Hepatic stellate cell (primary cell): ENCODE results near the gene RTKN.

Experiments used
- DNase-seq: peaks from one replicate; pipeline ENCODE4 v3.0.0; 2011; ENCODE audit warnings: low spot score

Gene RTKN

GRCh38 chr2:74417197-74417596 lies 24.5 kb downstream of the RTKN start:
- no peak for DNase-seq

GRCh38 chr2:74416778-74417177 lies 25.0 kb downstream of the RTKN start:
- no peak for DNase-seq

GRCh38 chr2:74415762-74416395 lies 25.9 kb downstream of the RTKN start:
- no peak for DNase-seq

DNA sequence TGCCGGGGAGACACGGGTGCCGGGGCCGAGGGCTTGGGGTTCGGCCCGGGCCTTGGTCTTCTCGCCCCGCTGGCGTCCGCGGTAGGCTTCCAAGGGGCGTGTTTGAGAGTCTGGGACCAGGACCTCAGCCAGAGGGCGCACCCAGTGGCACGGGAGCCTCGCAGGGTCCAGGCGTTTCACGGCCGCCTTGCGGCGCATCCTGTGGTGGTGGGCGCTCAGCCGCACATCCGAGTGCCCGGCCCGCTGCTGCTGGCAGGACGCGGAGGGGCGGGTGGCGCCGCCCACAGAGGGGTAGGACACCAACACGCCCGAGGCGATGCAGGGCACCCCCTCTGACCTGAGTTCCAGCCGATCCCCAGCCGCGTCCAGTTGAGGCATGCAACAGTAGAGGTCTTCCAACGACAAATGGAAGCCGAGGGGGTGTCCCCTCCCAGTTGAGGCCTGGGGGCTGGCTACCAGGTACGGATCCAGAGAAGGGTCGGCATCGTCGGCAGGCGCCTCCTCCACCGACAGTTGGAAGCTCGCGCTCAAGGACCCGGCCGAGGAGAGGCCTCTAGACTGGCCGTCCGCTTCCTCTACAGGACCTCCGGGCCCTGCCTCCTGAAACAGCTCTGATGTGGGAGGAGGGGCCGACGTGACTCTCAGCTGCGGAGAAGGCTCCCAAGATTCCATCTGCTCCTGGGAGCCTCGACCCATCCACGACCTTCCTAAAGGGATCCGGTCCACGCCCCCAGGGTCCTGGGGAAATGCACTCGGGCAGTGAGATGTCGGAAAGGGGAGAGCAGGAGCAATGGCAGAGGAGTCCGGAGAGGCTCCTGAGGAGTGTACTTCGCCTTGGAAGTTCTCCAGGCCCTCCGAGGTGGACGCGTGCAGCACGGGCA lies 26.6 kb downstream of the RTKN start:
- DNase-seq, result no peak

GRCh38 chr2:74414441-74414840 lies 27.3 kb downstream of the RTKN start:
- no peak for DNase-seq

GRCh38 chr2:74413001-74413698 lies 28.6 kb downstream of the RTKN start:
- DNase-seq, result no peak

DNA sequence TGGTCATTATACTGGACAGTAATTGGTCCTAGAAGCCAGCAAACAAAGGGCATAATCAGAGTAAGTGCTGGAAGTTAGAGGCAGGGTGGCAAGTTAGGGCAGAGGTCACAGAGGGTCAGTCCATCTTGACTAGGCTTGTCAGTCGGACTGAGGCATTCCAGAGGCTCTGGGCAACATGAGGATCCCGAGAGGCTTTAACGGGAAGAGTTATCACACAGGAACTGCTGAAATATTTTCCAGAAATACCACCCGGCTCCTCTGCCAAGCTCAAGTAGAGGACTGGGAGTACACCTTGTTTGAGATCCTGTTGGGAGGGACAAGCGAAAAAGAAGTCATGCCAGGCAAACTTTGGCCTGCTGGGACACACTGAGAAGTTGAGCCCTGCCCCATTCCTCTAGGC lies 34.1 kb downstream of the RTKN start:
- no peak for DNase-seq

DNA sequence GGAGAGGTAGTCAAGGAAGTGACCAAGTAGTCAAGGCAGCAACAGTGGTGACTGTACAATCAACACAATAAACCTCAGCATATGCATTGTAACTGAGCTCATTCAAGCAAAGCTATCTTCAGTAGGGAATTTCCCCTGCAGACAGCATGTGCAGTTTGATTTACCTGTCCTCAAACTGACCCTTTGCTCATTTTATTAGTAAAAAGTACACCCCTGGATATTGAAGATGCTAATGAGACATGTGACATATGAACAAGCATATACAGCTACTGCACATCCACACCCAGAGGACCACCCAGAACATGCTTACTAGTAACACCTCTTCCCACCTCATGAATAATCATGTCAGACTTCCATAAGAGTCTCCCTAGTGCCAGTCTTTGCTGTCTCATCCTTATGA lies 35.7 kb downstream of the RTKN start:
- DNase-seq, result no peak

- DNase-seq, result no peak
These were observed 39.8 kb downstream of the RTKN start for GRCh38 chr2:74401891-74402290.

GRCh38 chr2:74399785-74400184 lies 42.0 kb downstream of the RTKN start:
- DNase-seq, result no peak

DNA sequence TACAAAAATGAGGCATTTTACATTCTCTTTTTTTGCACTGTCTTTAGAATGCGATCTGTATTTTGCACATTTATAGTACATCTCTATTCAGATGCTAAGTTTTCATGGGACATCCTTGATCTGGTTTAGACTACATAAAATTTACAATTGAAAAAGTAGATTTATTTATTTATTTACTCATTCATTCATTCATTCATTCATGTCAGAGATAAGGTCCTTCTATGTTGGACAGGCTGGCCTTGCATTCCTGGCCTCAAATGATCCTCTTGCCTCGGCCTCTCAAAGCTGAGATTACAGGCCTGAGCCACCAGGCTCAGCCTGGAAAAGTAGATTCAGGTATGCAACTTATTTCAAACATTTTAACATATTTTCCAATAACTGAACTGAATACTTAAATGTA lies 45.6 kb downstream of the RTKN start:
- DNase-seq, result no peak

DNA sequence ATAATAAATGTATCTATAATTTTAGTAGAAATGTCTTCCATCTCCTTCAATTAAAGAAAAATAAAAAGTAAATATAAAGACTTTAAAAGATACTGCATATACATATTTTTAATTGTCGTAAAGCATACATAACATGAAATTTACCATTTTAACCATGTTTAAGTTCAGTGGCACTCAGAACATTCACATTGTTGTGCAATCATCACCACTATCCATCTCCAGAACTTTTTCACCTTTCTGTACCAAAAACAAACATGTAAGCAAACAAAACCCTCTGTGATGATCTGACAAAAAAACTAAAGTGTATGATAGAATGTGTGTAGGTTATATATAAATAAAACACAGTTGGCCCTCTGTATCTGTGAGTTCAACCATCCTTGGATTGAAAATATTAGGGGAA lies 48.2 kb downstream of the RTKN start:
- no peak for DNase-seq

DNA sequence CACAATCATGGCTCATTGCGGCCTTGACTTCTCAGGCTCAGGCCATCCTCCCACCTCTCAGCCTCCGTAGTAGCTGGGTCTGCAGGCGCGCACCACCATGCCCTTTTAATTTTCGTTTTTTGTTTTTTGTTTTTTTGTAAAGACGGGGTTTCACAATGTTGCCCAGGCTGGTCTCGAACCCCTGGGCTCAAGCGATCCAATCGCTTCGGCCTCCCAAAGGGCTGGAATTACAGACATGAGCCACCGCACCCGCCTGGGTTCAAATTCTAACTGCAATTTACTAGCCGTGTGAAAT lies 49.3 kb downstream of the RTKN start:
- no peak for DNase-seq

DNA sequence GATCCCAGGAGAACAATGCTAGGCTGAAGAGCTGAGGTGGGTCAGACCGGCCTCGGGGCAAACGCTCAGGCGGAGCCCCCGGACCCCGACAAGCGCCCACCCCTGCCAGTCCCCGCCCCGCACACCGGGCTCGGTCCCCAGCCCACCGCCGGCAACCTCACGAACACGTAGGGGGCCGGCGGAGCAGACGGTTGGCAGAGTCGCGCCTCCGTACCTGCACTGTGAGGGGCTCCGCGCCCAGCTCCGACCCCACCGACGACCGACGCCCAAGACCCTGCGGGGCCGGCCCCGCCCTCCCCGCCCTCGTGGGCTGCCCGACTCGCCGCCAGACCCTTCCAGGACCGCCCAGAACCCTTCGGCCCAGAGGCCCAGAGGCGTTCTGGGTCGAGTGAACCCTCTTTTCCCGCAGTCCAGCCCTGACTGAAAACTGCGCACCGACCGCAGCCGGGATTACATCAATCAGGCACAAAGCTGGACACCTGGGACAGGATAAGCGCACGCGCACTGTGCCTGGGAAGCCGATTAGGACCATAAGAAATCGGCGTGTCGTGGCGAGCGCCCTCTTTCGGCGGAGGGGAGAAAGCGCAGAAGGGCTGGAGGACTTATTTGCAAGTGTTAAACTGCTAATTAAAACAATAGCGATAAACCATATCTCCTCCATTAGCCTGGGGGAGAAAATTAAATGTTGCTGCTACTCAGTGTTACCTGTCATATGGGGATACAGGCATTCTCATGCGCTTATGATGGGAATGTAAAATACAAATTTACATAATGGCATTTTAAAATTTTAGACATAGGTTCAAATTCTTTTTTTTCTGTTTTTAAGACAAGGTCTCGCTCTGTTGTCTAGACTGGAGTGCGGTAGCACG lies 49.9 kb downstream of the RTKN start:
- DNase-seq, result peak; percentile 87

DNA sequence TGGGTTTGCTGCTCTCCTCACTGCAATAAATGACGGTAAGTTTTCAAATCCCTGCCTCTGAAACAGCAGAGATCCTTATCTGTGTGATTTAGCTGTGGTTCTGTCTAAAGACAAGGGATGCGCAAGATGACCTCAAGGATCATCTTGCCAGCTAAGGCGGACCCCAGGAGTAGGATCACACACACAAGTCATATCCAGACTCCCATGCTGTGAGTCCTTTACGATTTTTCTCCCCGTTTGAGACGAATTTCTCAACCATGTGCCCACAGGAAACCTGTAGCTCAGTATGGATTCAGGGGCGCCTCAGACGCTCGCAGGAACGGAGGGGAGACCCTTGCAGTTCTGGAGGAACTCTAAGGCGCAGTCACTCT lies 50.5 kb downstream of the RTKN start:
- DNase-seq, result no peak

- DNase-seq, result no peak
These were observed 51.1 kb downstream of the RTKN start for GRCh38 chr2:74390606-74391005.

DNA sequence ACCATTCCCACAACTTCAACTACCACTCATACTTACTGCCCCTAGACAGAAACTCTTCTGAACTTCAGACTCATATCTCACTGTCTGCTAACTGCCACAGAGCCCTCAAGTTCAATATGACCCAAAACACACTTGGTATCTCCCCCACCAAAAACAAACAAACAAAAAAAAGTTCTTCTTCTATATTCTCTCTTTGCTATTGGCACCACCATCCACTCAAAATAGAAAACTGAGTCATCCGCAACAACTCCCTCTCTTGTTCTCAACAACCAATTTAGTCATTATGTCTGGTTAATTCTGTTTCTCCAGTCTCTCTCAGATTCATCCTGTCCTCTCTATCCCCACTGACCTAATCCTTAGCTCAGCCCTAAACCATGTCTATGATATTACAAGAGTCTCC lies 54.4 kb downstream of the RTKN start:
- DNase-seq, result peak; percentile 46

DNA sequence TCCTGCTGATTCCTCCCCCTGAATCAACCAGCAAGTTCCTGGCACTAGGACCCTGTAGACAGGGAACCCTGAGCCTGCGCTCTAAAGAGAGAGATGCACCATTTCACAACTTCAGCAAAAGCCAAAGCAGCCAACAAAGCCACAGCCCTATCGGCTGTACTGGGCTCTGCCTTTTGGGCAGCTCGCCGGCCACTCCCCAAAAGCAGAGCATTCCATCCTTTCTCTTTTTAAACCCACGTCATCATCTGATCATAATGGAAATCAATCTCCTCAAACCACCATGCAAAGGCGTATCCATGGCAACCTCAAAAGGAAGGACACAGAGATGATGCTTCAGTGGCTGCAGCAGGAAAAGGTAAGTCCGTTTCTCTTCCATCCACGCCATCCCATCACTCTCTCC lies 56.3 kb downstream of the RTKN start:
- no peak for DNase-seq

- no peak for DNase-seq
These were observed 57.7 kb downstream of the RTKN start for GRCh38 chr2:74384051-74384450.

DNA sequence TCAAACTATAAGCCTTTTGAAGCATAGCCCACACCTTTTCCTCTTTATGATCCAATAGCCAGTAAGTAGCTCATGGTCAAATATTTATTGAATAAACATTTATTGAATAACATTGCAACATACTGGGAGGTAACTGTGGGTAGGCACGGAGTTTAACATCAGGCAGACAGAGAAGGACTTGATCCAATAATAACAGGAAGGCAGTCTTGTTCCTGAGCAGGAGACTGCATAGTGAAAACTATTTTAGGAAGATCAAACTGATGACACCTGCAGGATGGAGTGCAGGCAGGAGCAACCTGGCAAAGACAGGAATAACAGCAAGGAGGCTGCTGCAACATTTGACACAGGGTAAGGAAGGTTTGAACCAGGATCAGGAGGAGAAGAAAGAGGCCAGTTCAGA lies 58.5 kb downstream of the RTKN start:
- peak; percentile 64 for DNase-seq

DNA sequence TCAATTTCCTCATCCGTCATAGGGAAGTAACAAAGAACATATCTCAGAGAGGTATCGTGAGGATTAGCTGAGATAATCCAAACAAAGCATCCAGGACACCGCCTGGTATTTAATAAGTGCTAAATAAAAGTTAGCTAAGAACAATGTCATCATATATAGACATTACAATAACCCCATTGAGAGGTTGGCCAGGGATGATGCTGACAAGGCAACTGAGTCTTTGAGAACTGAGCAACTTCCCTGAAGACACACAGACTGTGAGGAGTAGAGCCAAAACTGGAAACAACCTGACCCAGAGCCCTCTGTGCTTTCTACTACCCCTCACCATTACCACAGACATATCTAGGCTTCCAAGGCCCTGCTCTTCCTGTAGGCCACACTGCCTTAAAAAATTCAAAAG lies 60.0 kb downstream of the RTKN start:
- no peak for DNase-seq
